Fibroblast of lung (primary cell): Measurements from ENCODE around the gene LRCH4. TPM values are rescaled to one million over a fixed set of nuclear protein-coding genes. Genes with fewer than 3 reads are reported as not detected.

ENCODE experiments used
- DNase-seq, 2 donors: peaks; one replicate each; pipeline versions ENCODE4 v3.0.0 to v3.0.0-alpha.2; 2010; ENCODE audit warnings: low read depth in 2 of 2
- H2AFZ ChIP-seq: 2 replicates; pipeline ENCODE4 v1.5.1; 2012; ENCODE audit warnings: low read length, control low read depth, inconsistent platforms
- H3K27ac ChIP-seq: 2 replicates; pipeline ENCODE4 v1.5.1; 2011; ENCODE audit warnings: low read length, control low read depth; ENCODE audit not compliant: insufficient read depth
- H3K27me3 ChIP-seq: 2 replicates; pipeline ENCODE4 v1.5.1; 2011; ENCODE audit warnings: mild to moderate bottlenecking, low read length; ENCODE audit not compliant: control insufficient read depth, insufficient read depth
- H3K36me3 ChIP-seq: 2 replicates; pipeline ENCODE4 v1.5.1; 2011; ENCODE audit warnings: low read length; ENCODE audit not compliant: control insufficient read depth, insufficient read depth
- H3K4me1 ChIP-seq: 2 replicates; pipeline ENCODE4 v1.5.1; 2011; ENCODE audit warnings: low read length; ENCODE audit not compliant: control insufficient read depth, insufficient read depth; ENCODE audit errors: extremely low read depth
- H3K4me2 ChIP-seq: 2 replicates; pipeline ENCODE4 v1.5.1; 2011; ENCODE audit warnings: low read length, control low read depth; ENCODE audit not compliant: insufficient read depth; ENCODE audit errors: extremely low read depth
- H3K4me3 ChIP-seq, 4 experiments: fragments of 200-600 bp in 1 of 4; sonication (generic) in 1 of 4; replicated peaks in 1 of 4; 2 replicates each; pipeline ENCODE4 v1.5.1; 2011 to 2016; ENCODE audit warnings: low read length in 4 of 4, low read depth in 3 of 4, mild to moderate bottlenecking in 3 of 4, control low read depth in 2 of 4, inconsistent platforms in 1 of 4, mixed read lengths in 1 of 4; ENCODE audit not compliant: insufficient read depth in 1 of 4; ENCODE audit errors: control extremely low read depth in 1 of 4
- H3K79me2 ChIP-seq: 2 replicates; pipeline ENCODE4 v1.5.1; 2012; ENCODE audit warnings: mild to moderate bottlenecking, low read length, inconsistent platforms; ENCODE audit not compliant: control insufficient read depth, insufficient read depth
- H3K9ac ChIP-seq: 2 replicates; pipeline ENCODE4 v1.5.1; 2011; ENCODE audit warnings: mild to moderate bottlenecking, low read length, control low read depth; ENCODE audit not compliant: insufficient read depth
- H3K9me3 ChIP-seq: 2 replicates; pipeline ENCODE4 v1.5.1; 2012; ENCODE audit warnings: low read depth, low read length; ENCODE audit not compliant: control insufficient read depth, insufficient read depth
- H4K20me1 ChIP-seq: 2 replicates; pipeline ENCODE4 v1.5.1; 2011; ENCODE audit warnings: low read length; ENCODE audit not compliant: control insufficient read depth, insufficient read depth; ENCODE audit errors: extremely low read depth
- CTCF ChIP-seq, 2 donors: IDR thresholded peaks in 1 of 2; conservative IDR thresholded peaks in 1 of 2; 1 replicate in 1 of 2; 2 replicates in 1 of 2; pipeline ENCODE4 v1.5.1; 2011 to 2012; ENCODE audit warnings: low read length in 2 of 2, control low read depth in 1 of 2, inconsistent platforms in 1 of 2, low read depth in 1 of 2, mild to moderate bottlenecking in 1 of 2
- EZH2 ChIP-seq: IDR thresholded peaks from 2 replicates; pipeline ENCODE4 v1.5.1; 2012; ENCODE audit warnings: low read length, control low read depth, mild to moderate bottlenecking; ENCODE audit errors: missing control alignments
- polyA plus RNA-seq, 2 donors: library from polyadenylated mRNA; depleted of rRNA in 1 of 2; stranded (reverse) in 1 of 2; unstranded in 1 of 2; fragments of >200 nt; gene quantifications; 2 replicates each; pipeline ENCODE4 v1.2.1, GENCODE V29; 2011 to 2012; ENCODE audit warnings: missing spikeins in 1 of 2
- total RNA-seq: library from RNA; depleted of rRNA; stranded (reverse); fragments of >200 nt; gene quantifications from 2 replicates; pipeline ENCODE4 v1.2.1, GENCODE V29; 2014

LRCH4 gene
- total and polyA plus RNA-seq, 2 donors (not counting 1 experiment from before 2014, with no cell fraction given) = 7.3 to 11.6 TPM

GRCh38 chr7:100582041-100582579 lies 3.8 kb downstream of the LRCH4 start:
- Histone ChIP-seq H3K79me2 (peaks cover 43% of the 10 kb centered on the region), H3K9me3 (no peaks in the 10 kb centered on the region), H3K36me3 (peaks cover 35% of the 10 kb centered on the region), H3K4me3 (no peak overlapping the region), H3K4me1 (peaks cover 9% of the 10 kb centered on the region), H3K27ac (no peak overlapping the region), H3K4me2 (no peak overlapping the region), H3K9ac (no peak overlapping the region), H2AFZ (no peak overlapping the region), H3K27me3 (no peaks in the 10 kb centered on the region), H4K20me1 (no peaks in the 10 kb centered on the region)
- DNase-seq = no peak
- TF ChIP-seq CTCF (conservative IDR thresholded peaks at IDR 0.05 in 1 of 2, IDR thresholded peaks at IDR 0.05 in 1 of 2; ENCODE audit: low read depth in 1 of 2, low read length in 2 of 2) (no peak), EZH2 (no peak)

- TF ChIP-seq EZH2 (no peak), CTCF (conservative IDR thresholded peaks at IDR 0.05 in 1 of 2, IDR thresholded peaks at IDR 0.05 in 1 of 2; ENCODE audit: low read depth in 1 of 2, low read length in 2 of 2) (no peak)
- Histone ChIP-seq H3K79me2 (peaks cover 43% of the 10 kb centered on the region), H3K4me1 (peaks cover 9% of the 10 kb centered on the region), H3K4me2 (no peak overlapping the region), H3K36me3 (peaks cover 44% of the 10 kb centered on the region), H3K4me3 (no peak overlapping the region), H2AFZ (no peak overlapping the region), H3K9ac (no peak overlapping the region), H3K27me3 (no peaks in the 10 kb centered on the region), H3K9me3 (no peaks in the 10 kb centered on the region), H4K20me1 (no peaks in the 10 kb centered on the region), H3K27ac (no peak overlapping the region)
- DNase-seq = no peak
Observed at GRCh38 chr7:100580466-100581283, 5.3 kb downstream of the LRCH4 start.

- Histone ChIP-seq H3K27ac (no peak overlapping the region), H3K27me3 (no peaks in the 10 kb centered on the region), H3K4me3 (no peak overlapping the region), H3K4me1 (peaks cover 2% of the 10 kb centered on the region), H3K9me3 (no peaks in the 10 kb centered on the region), H3K4me2 (no peak overlapping the region), H4K20me1 (no peaks in the 10 kb centered on the region), H3K36me3 (peaks cover 55% of the 10 kb centered on the region), H3K9ac (no peak overlapping the region), H3K79me2 (peaks cover 24% of the 10 kb centered on the region), H2AFZ (no peak overlapping the region)
- DNase-seq = no peak
- TF ChIP-seq EZH2 = no peak
- no peak for TF ChIP-seq CTCF (conservative IDR thresholded peaks at IDR 0.05 in 1 of 2, IDR thresholded peaks at IDR 0.05 in 1 of 2; ENCODE audit: low read depth in 1 of 2, low read length in 2 of 2)
Observed at GRCh38 chr7:100578246-100579183, 7.4 kb downstream of the LRCH4 start.
